T-helper 1 cell treated with Interleukin-12 subunit alpha and Interleukin-12 subunit beta and Interleukin-4 antibody, amounts not matched to agents 30 μg/mL and 1 μg/mL, for 36 hours (primary cell): Measurements from ENCODE around the gene SULT1A2.
"Not testable (repeated sequence)": the region's sequence is repeated elsewhere in the genome, so short reads cannot be mapped to it uniquely, and the experiment has no call there.

ENCODE experiments used
- H3K27ac Mint-ChIP-seq: one replicate; pipeline ENCODE4 v1.8.0; 2021; ENCODE audit warnings: mild to moderate bottlenecking, mixed read lengths
- H3K27me3 Mint-ChIP-seq: one replicate; pipeline ENCODE4 v1.8.0; 2021; ENCODE audit warnings: low read depth, mixed read lengths
- H3K36me3 Mint-ChIP-seq: one replicate; pipeline ENCODE4 v1.8.0; 2021; ENCODE audit warnings: low read depth, mixed read lengths
- H3K4me1 Mint-ChIP-seq: one replicate; pipeline ENCODE4 v1.8.0; 2021; ENCODE audit warnings: low read depth, mixed read lengths
- H3K4me3 Mint-ChIP-seq: one replicate; pipeline ENCODE4 v1.8.0; 2021; ENCODE audit warnings: mild to moderate bottlenecking, moderate library complexity, mixed read lengths
- H3K9me3 Mint-ChIP-seq: one replicate; pipeline ENCODE4 v1.8.0; 2021; ENCODE audit warnings: mixed read lengths

Gene SULT1A2

DNA sequence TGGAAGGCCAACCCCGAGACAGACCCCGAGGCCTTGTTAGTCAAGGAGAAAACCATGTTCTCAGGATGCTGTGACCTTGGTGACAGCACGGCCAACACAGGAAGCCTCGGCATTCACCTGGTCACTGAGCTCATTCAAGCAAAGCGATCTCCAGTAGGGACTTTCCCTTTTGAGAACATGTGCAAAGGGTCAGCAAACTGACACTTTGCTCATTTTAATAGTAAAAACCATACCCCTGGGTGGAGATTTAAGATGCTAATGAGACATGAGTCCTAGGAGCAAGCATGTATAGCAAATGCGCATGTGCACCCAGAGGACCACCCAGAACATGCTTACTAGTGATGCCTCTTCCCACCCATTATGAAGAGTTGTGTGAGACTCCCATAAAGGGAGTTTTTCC is 5.7 kb upstream of the SULT1A2 start:
- Mint-ChIP-seq H3K27ac (no peak overlapping the region), H3K9me3 (no peaks in the 10 kb centered on the region), H3K4me1 (no peaks in the 10 kb centered on the region), H3K36me3 (no peaks in the 10 kb centered on the region), H3K4me3 (no peak overlapping the region), H3K27me3 (no peaks in the 10 kb centered on the region)

- H3K27me3 Mint-ChIP-seq, H3K27ac Mint-ChIP-seq, H3K4me3 Mint-ChIP-seq, H3K4me1 Mint-ChIP-seq, H3K36me3 Mint-ChIP-seq, H3K9me3 Mint-ChIP-seq: not testable (repeated sequence)
These were observed 5.2 kb upstream of the SULT1A2 start for GRCh38 chr16:28602062-28602461.

- not testable (repeated sequence) for H3K4me1 Mint-ChIP-seq, H3K36me3 Mint-ChIP-seq, H3K27me3 Mint-ChIP-seq, H3K9me3 Mint-ChIP-seq, H3K27ac Mint-ChIP-seq, H3K4me3 Mint-ChIP-seq
These were observed 4.7 kb upstream of the SULT1A2 start for GRCh38 chr16:28601589-28601988.

DNA sequence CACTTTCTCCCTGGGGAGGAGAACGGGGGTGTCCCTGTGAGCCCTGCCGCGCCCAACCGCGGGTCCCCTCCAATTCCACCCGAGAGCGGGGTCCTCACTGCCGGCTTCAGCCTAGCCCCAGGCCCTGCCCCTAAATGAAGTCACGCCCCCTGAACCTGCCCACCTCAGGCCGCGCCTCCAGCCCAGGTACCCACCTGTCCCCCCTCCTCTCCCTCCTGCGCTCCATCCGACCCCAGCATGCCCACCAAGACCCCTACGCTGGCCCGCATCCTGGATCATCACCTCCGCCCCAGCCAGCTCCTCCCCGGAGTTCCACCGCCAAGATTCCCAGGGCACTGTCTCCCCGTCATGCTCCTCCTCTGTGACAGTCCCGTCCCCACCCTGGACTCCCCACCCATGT is 4.1 kb upstream of the SULT1A2 start:
- not testable (repeated sequence) for H3K27ac Mint-ChIP-seq, H3K4me1 Mint-ChIP-seq, H3K4me3 Mint-ChIP-seq, H3K36me3 Mint-ChIP-seq, H3K27me3 Mint-ChIP-seq, H3K9me3 Mint-ChIP-seq

- H3K36me3 Mint-ChIP-seq, H3K27me3 Mint-ChIP-seq, H3K9me3 Mint-ChIP-seq, H3K27ac Mint-ChIP-seq, H3K4me1 Mint-ChIP-seq, H3K4me3 Mint-ChIP-seq: not testable (repeated sequence)
These were observed 2.8 kb upstream of the SULT1A2 start for GRCh38 chr16:28599377-28600285.

DNA sequence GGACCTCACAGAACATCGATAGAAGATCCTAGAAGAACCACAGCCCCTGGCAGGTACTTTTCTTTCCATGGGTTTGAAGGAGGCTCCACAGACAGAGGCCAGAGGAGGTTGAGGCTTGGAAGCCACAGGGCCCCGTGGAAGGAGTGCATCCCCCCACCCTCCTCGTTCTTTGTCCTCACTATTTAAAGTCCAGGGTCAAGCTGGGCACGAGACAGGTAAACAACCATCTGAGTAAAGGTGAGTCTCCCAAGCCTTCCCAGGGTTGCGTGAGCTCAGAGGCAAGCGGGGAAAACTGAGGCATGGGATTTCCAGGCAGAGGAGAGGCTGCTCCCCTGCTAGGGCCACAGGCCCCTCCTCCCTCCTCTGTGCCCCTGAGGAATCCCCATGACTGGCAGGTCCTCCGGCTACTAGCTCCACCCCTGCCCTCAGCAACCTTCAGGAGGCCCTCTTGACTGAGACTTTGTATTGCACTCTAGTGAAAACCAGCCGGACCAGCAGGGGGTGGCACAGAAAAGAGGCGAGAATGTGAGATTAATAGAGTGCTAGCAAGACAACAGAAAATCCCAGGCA is 927 bp upstream of the SULT1A2 start:
- no peak overlapping the region for H3K4me3 Mint-ChIP-seq
- no peak overlapping the region for H3K27ac Mint-ChIP-seq
- H3K9me3 Mint-ChIP-seq: no peaks in the 10 kb centered on the region
- peaks cover 2% of the 10 kb centered on the region for H3K4me1 Mint-ChIP-seq
- H3K36me3 Mint-ChIP-seq: no peaks in the 10 kb centered on the region
- no peaks in the 10 kb centered on the region for H3K27me3 Mint-ChIP-seq

DNA sequence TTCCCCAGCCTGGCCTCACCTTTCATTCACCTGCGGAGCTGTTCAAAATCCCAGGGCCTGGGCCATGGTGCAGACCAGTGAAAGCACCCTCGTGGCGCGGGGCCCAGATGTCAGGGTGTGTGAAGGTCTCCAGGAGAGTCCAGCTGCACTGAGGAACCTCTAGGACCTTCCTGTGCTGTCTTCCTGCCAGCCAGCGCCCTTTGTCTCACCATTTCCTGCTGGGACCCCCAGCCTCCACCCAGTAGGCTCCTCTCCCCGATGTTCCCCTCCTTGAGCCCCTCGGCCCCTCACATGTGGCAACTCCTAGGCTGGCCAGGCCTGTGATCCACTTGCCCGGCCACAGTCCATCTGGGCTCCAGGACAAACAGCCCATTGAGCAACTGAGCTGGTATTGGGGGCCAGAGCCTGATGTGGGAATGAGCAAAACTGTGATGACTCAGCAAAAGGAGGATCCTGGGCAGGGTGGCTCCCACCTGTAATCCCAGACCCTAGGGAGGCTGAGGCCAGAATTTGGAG is 677 bp downstream of the SULT1A2 start:
- no peaks in the 10 kb centered on the region for H3K27me3 Mint-ChIP-seq
- no peak overlapping the region for H3K27ac Mint-ChIP-seq
- no peaks in the 10 kb centered on the region for H3K9me3 Mint-ChIP-seq
- peaks cover 4% of the 10 kb centered on the region for H3K36me3 Mint-ChIP-seq
- no peak overlapping the region for H3K4me3 Mint-ChIP-seq
- H3K4me1 Mint-ChIP-seq: peaks cover 2% of the 10 kb centered on the region

DNA sequence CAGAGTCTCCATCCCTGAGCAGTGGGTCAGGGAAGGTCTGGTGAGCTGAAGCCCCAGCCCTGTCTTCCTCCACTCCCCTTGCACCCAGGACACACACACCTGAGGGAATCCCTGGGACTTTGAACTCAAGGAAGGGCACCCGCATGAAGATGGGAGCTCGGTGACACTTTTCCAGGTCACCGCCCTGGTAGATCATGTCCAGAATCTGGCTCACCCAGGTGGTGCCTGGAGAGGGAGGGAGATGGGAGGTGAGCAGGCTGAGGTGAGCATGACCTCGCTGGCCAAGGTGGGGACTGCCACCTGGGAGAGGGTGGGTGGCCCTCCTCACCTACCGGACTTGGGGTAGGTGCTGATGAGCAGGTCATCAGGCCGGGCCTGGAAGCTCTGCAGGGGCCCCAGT is 1.4 kb downstream of the SULT1A2 start:
- not testable (repeated sequence) for H3K9me3 Mint-ChIP-seq, H3K27me3 Mint-ChIP-seq

GRCh38 chr16:28592979-28593553 is 3.8 kb downstream of the SULT1A2 start:
- Mint-ChIP-seq H3K4me3 (no peak overlapping the region), H3K27me3 (no peaks in the 10 kb centered on the region), H3K9me3 (no peaks in the 10 kb centered on the region), H3K27ac (no peak overlapping the region), H3K36me3 (peaks cover 7% of the 10 kb centered on the region), H3K4me1 (peaks cover 2% of the 10 kb centered on the region)

More for the DNA sequence above, 1.4 kb downstream of the SULT1A2 start:
- H3K4me3 Mint-ChIP-seq, H3K36me3 Mint-ChIP-seq, H3K27ac Mint-ChIP-seq, H3K4me1 Mint-ChIP-seq: not testable (repeated sequence)

- Mint-ChIP-seq H3K4me3 (no peak overlapping the region), H3K36me3 (peaks cover 7% of the 10 kb centered on the region), H3K9me3 (no peaks in the 10 kb centered on the region), H3K27ac (no peak overlapping the region), H3K4me1 (peaks cover 2% of the 10 kb centered on the region), H3K27me3 (no peaks in the 10 kb centered on the region)
These were observed 4.3 kb downstream of the SULT1A2 start for GRCh38 chr16:28592511-28592910.

DNA sequence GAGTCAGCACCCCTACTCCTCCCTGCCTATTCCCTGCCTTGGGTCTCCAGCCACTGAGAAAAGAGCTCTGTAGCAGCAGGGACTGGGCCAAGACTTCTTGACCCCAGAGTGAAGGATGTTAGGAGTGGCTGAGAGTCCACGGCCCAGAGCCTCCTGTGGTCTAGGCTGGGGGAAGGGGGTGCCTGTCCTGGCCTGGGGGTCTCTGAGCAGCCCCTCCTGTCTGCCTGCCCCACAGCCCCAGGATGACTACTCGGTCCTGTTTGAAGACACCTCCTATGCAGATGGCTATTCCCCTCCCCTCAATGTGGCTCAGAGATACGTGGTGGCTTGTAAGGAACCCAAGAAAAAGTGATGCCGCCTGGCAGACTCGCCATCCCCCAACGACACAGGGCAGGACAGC is 5.5 kb downstream of the SULT1A2 start:
- no peaks in the 10 kb centered on the region for H3K27me3 Mint-ChIP-seq
- no peak overlapping the region for H3K4me3 Mint-ChIP-seq
- no peaks in the 10 kb centered on the region for H3K9me3 Mint-ChIP-seq
- no peaks in the 10 kb centered on the region for H3K4me1 Mint-ChIP-seq
- peaks cover 12% of the 10 kb centered on the region for H3K36me3 Mint-ChIP-seq
- no peak overlapping the region for H3K27ac Mint-ChIP-seq

GRCh38 chr16:28590384-28591340 is 6.2 kb downstream of the SULT1A2 start:
- Mint-ChIP-seq H3K27me3 (no peaks in the 10 kb centered on the region), H3K36me3 (peaks cover 12% of the 10 kb centered on the region), H3K27ac (no peak overlapping the region), H3K4me1 (no peaks in the 10 kb centered on the region), H3K4me3 (no peak overlapping the region), H3K9me3 (no peaks in the 10 kb centered on the region)

DNA sequence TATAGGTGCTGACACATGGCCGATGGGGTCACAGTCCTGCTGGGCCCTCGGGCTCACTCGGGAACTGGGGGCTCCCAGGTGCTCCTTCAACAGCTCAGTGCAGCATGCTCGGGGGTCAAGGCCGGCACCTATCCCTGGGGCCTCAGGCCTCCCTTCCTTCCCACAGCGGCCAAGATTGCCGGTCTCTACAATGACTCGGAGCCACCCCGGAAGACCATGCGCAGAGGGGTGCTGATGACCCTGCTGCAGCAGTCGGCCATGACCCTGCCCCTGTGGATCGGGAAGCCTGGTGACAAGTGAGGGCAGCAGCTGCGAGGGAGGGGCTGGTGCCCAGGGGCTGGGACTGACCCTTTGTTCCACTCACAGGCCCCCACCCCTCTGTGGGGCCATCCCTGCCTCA is 6.9 kb downstream of the SULT1A2 start:
- Mint-ChIP-seq H3K9me3 (no peaks in the 10 kb centered on the region), H3K27ac (no peak overlapping the region), H3K4me1 (no peaks in the 10 kb centered on the region), H3K4me3 (no peak overlapping the region), H3K27me3 (no peaks in the 10 kb centered on the region), H3K36me3 (peaks cover 12% of the 10 kb centered on the region)

DNA sequence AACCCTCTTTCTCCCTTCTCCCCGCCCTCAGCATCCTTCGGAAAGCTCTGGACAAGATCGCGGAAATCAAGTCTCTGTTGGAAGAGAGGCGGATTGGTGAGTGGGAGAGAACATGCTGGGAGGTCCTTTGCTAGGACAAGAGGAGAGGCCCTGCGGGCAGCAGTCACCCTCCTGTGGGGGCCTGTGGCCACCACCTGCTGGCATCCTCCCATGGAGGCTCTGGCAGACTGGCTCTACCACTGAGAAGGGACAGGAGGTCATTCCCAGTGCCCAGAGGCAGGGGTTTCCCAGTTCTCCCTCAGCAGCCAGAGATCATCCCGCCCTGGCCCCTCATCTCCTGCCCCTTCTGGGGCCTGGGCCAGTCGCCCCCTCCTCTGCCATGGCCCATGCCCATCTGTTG is 7.8 kb downstream of the SULT1A2 start:
- no peak overlapping the region for H3K27ac Mint-ChIP-seq
- no peaks in the 10 kb centered on the region for H3K4me1 Mint-ChIP-seq
- peaks cover 15% of the 10 kb centered on the region for H3K36me3 Mint-ChIP-seq
- no peaks in the 10 kb centered on the region for H3K9me3 Mint-ChIP-seq
- H3K4me3 Mint-ChIP-seq: no peak overlapping the region
- no peaks in the 10 kb centered on the region for H3K27me3 Mint-ChIP-seq
